ENCODE measurements around the gene F11. TPM values are rescaled to one million over a fixed set of nuclear protein-coding genes. Genes with fewer than 3 reads are reported as not detected.

F11 gene
- total RNA-seq, 2 experiments from 2014 or later: not detected

- H3K27ac ChIP-seq (ENCODE audit: low read depth in 1 of 2, low read length in 2 of 2): no peak overlapping the region
- ChIA-PET POLR2A (no interaction called here), CTCF (no interaction called here)
- H3K4me1 ChIP-seq (ENCODE audit: insufficient read depth, low read length): no peaks in the 10 kb centered on the region
- Mint-ChIP-seq H3K9me3 (no peaks in the 10 kb centered on the region), H3K4me3 (no peak overlapping the region), H3K27me3 (peaks cover 67% of the 10 kb centered on the region), H3K36me3 (ENCODE audit: low read depth) (no peaks in the 10 kb centered on the region), H3K4me1 (ENCODE audit: low read depth) (peaks cover 8% of the 10 kb centered on the region), H3K27ac (no peak overlapping the region)
- H3K36me3 ChIP-seq (ENCODE audit: insufficient read depth, low read length): no peaks in the 10 kb centered on the region
- no peak for ATAC-seq (ENCODE audit: poor library complexity)
- intact Hi-C loops (cut with DNase I, micrococcal nuclease): no loop called here
- DNase-seq: no peak
- no peak for TF ChIP-seq CTCF (IDR thresholded peaks at IDR 0.05)
- H3K9me3 ChIP-seq (ENCODE audit: control insufficient read depth in 1 of 2, insufficient read depth in 1 of 2, low read length in 2 of 2): peaks cover 0 to 3% of the 10 kb centered on the region in 2 experiments
- peaks cover 10 to 25% of the 10 kb centered on the region in 2 experiments for H3K27me3 ChIP-seq (ENCODE audit: control insufficient read depth in 1 of 2, insufficient read depth in 2 of 2, low read length in 2 of 2)
- no peak overlapping the region for H3K4me3 ChIP-seq (ENCODE audit: low read length)
Measured at GRCh38 chr4:186298031-186298647, 32.1 kb downstream of the F11 start.

GRCh38 chr4:186299291-186299690 is 33.3 kb downstream of the F11 start:
- Mint-ChIP-seq H3K4me3 (no peak overlapping the region), H3K27ac (no peak overlapping the region), H3K27me3 (peaks cover 69% of the 10 kb centered on the region), H3K36me3 (ENCODE audit: low read depth) (no peaks in the 10 kb centered on the region), H3K4me1 (ENCODE audit: low read depth) (peaks cover 8% of the 10 kb centered on the region), H3K9me3 (no peaks in the 10 kb centered on the region)
- DNase-seq: no peak
- intact Hi-C loops (cut with DNase I, micrococcal nuclease): no loop called here
- no peak overlapping the region for H3K27ac ChIP-seq (ENCODE audit: low read depth in 1 of 2, low read length in 2 of 2)
- H3K36me3 ChIP-seq (ENCODE audit: insufficient read depth, low read length): no peaks in the 10 kb centered on the region
- no peak overlapping the region for H3K4me3 ChIP-seq (ENCODE audit: low read length)
- H3K4me1 ChIP-seq (ENCODE audit: insufficient read depth, low read length): no peaks in the 10 kb centered on the region
- ChIA-PET CTCF (no interaction called here), POLR2A (no interaction called here)
- peaks cover 0 to 3% of the 10 kb centered on the region in 2 experiments for H3K9me3 ChIP-seq (ENCODE audit: control insufficient read depth in 1 of 2, insufficient read depth in 1 of 2, low read length in 2 of 2)
- ATAC-seq (ENCODE audit: poor library complexity): no peak
- TF ChIP-seq CTCF (IDR thresholded peaks at IDR 0.05): no peak
- peaks cover 10 to 25% of the 10 kb centered on the region in 2 experiments for H3K27me3 ChIP-seq (ENCODE audit: control insufficient read depth in 1 of 2, insufficient read depth in 2 of 2, low read length in 2 of 2)

- peaks cover 8% of the 10 kb centered on the region for H3K4me1 Mint-ChIP-seq (ENCODE audit: low read depth)
- TF ChIP-seq CTCF (IDR thresholded peaks at IDR 0.05): no peak
- no peaks in the 10 kb centered on the region for H3K4me1 ChIP-seq (ENCODE audit: insufficient read depth, low read length)
- H3K9me3 Mint-ChIP-seq: no peaks in the 10 kb centered on the region
- peaks cover 0 to 3% of the 10 kb centered on the region in 2 experiments for H3K9me3 ChIP-seq (ENCODE audit: control insufficient read depth in 1 of 2, insufficient read depth in 1 of 2, low read length in 2 of 2)
- H3K27me3 Mint-ChIP-seq: peaks cover 77% of the 10 kb centered on the region
- H3K27ac Mint-ChIP-seq: no peak overlapping the region
- no peak for ATAC-seq (ENCODE audit: poor library complexity)
- no peak overlapping the region for H3K4me3 ChIP-seq (ENCODE audit: low read length)
- intact Hi-C loops (cut with DNase I, micrococcal nuclease): loop anchor here in 1 of 2 experiments (5.0 kb wide), 1 partner anchor 286 kb away; no protein-coding TSS in a partner anchor
- ChIA-PET CTCF (no interaction called here), POLR2A (no interaction called here)
- no peak for DNase-seq
- no peak overlapping the region for H3K27ac ChIP-seq (ENCODE audit: low read depth in 1 of 2, low read length in 2 of 2)
- no peaks in the 10 kb centered on the region for H3K36me3 ChIP-seq (ENCODE audit: insufficient read depth, low read length)
- H3K36me3 Mint-ChIP-seq (ENCODE audit: low read depth): no peaks in the 10 kb centered on the region
- H3K27me3 ChIP-seq (ENCODE audit: control insufficient read depth in 1 of 2, insufficient read depth in 2 of 2, low read length in 2 of 2): peaks cover 10 to 25% of the 10 kb centered on the region in 2 experiments
- no peak overlapping the region for H3K4me3 Mint-ChIP-seq
Measured at GRCh38 chr4:186300659-186301390, 34.8 kb downstream of the F11 start.
